SKM-1 treated with dmso at 0.1 percent for 144 hours (cell line): ENCODE measurements around the gene WDFY4.

Source experiments
- DNase-seq: peaks from one replicate; lab custom pipeline; 2025; ENCODE audit not compliant: unreplicated experiment; lab: John Stamatoyannopoulos, UW

WDFY4 gene

DNA sequence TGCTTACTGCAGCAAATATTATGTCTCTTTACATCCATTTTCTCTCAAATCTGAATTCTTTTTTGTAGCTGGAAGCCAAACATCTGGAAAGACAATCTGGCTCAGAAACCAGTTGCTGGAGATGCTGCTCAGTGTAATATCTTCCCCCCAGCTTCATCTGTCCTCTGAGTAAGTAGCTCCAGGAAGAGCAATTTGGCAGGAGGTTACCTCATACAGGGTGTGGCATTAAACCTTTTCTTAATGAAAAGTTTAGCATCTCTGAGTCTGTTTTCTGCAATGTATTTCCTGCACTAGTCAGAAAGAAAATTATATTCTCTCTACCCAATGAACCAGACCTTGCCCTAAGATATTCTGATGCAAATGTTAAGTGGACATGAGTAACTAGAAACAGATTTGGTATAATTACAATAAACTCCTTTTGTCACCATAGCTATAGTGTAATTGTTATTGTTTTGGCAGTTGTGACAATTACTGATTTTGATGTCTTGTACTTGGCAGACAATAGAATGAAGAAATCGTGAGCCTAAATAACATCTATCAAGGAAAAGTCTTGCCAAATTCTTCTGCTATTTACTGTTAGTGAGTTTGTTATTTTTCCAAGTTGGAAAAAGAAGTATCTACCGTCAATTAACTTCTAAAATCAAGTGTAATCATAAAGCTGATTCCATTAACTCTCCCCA is 123.3 kb downstream of the WDFY4 start:
- DNase-seq, result no peak

DNA sequence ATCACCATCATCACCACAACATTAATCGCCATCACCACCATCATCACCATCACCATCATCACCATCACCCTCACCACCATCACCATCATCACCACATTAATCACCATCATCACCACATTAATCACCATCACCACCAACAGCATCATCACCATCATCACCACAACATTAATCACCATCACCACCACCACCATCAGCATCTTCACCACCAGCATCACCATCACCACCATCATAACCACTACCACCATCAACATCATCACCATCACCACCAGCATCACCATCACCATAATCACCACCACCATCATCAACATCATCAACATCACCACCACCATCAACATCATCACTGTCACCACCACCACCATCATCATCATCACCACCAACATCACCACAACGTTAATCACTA is 124.6 kb downstream of the WDFY4 start:
- DNase-seq, result no peak

DNA sequence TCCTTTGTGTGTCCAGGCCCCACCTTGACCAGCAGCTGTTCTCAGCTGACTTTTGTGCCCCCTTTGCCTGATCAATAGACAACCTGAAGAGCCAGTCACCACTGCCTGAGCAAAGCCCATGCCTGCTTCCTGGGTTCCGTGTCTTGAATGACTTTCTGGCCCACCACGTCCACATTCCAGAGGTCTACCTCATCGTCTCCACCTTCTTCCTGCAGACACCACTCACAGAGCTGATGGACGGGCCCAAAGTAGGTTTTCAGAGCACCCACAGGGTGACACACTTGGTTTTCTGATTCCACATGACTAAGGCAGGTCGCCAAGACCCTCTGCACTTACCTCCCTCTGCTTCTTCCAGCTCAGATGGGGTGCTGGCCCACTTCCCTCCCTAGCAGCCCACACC is 126.8 kb downstream of the WDFY4 start:
- DNase-seq, result no peak

DNA sequence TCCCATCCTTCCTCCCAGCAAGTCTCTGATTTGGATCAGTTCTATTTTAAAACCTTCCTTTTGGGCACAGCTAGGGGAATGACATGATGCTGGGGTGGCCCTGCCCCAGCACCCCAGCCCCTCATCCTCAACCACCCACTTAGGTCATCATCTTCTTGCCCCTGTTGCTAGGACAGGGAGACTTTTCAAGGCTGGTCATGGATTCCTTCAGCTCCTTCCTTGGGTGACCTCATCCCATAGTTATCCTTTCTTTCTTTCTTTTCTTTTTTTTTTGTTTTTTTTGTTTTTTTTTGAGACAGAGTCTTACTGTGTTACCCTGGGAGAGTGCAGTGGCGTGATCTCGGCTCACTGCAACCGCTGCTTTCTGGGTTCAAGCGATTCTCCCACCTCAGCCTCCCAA is 127.2 kb downstream of the WDFY4 start:
- no peak for DNase-seq

DNA sequence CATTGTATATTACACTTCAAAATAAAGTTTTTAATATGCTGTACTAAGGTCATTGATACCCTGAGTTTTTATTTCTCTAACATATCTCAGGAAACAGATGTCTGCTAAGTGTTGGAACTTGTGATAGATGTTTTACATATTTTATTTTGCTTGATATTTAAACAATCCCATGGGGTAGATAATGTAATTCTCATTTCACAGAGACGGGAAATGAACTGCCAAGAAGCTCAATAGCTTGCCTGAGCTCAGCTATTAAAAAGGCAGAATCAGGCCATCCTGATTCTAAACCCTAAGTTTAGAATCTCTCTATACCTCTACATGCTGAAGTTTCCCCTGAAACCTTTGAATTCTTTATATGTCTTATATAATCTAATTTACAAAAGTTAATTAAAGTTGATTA is 128.6 kb downstream of the WDFY4 start:
- DNase-seq, result no peak

DNA sequence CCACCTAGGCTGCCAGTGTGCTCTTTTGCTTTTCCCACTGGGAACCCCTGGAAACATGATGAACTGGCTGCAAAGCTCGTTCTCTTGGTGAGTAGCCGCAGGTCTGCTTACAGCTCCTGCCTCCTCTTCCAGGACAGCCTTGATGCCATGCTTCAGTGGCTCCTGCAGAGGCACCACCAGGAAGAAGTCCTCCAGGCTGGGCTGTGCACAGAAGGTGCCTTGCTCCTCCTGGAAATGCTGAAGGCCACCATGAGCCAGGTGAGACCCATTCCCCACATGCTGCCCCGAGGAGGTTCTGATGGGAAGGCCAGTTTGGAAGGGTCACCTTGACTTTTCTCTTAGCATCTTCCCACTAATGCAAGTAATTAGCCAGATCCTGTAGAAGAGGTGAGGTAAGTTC is 129.2 kb downstream of the WDFY4 start:
- DNase-seq, result no peak

DNA sequence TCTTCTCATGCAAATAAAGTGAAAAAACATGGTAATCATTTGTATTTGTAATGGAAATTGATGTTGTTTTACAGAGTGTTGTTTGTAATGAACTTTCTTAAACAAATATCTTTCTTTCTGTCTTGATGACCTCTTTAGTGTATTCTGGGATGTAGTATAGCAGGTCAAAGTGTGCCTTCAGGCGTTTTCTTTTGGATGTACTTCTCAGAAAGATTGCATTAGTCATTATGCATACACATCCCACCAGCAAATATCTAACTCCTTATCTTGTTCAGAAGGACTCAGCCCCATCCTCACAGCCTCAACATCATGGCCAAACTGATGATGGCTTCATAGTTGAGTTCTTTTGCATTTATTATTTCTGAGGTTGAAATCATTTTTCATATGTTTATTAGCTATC is 130.3 kb downstream of the WDFY4 start:
- no peak for DNase-seq

DNA sequence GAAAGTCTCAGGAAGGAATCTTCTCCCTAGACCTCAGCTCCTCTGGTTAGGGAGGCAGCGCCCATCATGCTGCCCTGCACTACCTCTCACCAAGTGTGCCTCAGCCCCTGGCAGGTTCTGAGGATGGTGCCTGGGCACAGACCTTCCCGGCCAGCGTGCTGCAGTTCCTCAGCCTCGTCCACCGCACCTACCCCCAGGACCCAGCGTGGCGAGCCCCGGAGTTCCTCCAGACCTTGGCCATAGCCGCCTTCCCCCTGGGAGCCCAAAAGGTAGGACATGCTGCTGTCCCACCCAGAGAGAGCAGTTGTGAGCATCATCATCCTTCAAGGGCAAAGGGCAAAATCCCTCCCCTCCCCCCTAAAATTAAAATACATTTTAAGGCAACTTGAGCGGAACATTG is 132.5 kb downstream of the WDFY4 start:
- DNase-seq, result no peak

DNA sequence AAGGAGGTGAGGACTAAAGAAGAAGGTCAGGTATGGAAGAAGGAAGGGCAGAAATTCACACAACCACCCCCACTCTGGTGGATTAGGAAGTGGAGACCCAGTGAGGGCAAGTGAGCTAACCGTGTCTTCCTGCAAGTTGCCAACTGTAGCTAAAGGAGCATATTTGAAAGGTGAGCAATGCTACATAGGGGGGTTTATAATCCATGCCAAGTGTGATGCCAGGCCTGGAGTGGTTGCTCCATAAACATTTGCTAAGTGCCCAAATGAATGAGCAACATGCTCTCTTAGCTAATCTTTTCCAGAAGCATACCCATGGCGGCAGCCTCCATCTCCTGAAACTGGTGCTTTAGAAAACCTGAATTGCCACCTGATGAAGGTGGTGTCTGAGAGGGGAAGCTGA is 133.4 kb downstream of the WDFY4 start:
- DNase-seq, result no peak

DNA sequence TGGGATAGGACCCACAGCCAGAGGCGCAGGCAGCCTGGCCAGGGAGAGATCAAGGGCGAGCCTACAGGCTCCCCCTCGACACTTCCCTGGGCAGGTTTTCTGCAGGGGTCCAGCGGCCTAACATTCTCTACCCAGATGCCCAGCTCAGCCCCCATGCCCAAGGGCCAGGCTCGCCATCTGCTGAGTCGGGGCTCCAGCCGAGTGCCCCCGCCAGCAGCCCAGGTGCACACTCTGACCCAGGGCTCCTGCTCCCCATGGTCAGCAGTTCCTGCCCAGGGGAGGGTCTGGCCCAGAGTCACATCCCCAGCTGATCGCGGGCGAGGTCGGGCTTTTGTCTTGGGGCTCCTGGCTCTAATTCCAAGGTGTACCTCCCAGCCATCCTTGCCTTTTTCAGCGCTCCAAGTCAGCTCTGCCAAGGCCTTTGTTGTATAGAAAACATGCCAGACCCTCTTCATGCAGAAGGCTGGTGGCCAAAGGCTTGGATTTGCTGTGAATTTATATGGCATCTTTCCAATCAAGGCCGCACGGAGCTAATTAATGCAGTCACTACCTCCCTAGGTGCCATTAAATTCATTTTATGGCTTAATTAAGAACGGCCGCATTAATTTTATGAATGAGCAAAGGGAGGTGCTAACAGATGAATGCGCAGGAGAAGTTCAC is 134.3 kb downstream of the WDFY4 start:
- DNase-seq, result no peak

DNA sequence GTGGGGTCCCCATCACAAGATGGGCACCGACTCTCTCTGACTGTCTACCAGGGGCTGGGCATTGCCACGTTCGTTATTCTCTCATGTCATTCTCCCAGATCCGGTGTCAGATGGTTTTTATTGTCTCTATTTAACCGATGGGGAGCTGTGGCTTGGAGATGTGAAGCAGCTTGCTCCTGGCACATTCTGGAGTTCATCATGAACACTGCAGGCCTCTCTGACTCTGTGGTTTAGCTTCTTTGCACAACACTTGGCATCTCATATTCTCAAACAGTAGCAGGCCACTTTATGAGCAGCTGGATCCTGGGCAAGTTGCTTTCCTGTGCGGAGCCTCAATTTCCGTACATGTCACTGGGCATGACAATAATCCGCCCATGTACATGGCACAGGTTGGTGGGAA is 135.1 kb downstream of the WDFY4 start:
- no peak for DNase-seq

DNA sequence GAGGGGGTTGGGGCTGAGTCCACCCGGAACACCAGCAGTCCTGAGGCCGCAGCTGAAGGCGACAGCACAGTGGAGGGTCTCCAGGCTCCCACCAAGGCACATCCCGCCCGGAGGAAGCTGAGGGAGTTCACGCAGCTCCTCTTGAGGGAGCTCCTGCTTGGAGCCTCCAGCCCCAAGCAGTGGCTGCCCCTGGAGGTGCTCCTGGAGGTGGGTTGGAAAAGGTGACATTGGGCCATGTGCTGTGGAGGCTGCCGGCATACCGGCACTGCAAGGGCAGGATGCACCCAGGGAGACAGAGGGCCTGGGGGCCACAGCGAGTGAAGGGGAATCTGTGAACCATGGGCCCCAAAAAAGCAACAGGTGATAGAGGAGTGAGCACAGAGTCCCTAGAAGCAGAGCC is 135.6 kb downstream of the WDFY4 start:
- DNase-seq, result no peak

DNA sequence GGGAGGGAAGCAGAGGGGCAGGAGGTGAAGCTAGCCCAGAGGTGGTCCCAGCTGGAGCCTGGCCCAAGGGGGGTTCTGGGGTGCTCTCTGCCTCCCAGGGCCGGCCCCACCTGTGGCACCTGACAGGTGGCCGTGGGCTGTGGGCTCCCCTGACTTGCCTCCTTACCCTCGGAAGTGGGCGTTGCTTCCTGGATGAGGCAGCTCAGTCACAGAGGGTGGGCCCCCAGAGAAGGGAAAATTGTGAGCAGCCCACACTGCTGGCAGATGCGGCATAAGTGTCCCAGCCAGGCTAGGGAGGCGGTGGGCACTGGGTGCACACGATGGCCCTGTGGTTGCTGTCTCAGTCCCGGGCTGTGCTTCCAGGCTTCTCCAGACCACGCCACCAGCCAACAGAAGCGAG is 136.0 kb downstream of the WDFY4 start:
- DNase-seq, result no peak

DNA sequence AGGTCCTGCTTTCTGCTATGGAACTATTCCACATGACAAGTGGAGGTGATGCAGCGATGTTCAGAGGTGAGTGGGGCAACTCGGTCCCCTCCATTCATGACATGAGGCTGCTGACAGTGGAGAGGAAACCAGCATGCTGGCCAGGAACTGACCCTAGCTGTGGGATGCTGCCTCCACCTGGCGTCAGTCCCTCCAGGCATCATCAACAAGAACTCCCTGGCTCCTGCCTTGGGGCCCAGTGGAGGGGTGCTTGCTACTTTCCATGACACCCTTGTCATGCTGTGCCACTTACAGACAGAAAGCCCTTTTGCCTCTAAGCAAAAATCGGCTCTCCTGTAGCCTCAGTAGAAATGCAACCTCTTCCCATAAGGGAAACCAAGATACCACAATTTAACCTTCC is 136.4 kb downstream of the WDFY4 start:
- DNase-seq, result no peak

DNA sequence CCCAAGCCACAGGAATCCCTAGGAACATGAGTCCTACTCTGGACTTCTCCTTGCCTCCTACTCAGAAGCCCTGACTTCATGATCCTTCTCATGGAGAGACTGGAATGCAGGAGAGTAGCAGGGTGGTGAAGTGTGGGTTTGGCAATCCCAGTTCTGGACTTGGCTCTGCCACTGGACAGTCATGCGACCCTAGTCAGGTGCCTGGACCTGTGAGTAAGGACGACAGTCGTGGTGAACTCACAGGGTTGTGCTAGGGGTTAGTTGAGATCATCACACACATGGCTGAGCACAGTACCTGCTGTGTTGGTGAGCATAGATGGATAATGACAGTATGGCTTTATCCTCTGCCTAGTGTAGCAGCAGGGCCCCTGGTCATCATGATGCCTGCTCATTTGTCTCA is 137.0 kb downstream of the WDFY4 start:
- DNase-seq, result no peak

DNA sequence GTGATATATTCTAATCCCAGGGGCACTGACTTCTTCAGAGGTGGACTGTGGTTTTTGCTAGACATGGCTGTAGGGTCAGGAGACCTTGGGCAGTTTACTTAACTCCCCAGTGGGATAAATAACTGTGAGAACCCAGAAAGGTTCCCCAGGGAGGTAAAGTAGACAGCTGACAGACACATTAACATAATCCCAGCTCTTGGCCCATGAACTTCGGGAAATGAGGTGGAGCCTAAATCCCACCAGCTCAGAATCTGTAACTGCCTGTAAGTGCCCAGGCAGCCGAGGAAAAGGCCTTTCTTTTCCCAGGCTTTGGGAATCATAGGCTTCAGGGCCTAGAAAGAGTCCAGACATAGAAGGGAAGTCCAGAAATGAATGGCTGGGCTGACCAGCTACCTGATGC is 149.0 kb downstream of the WDFY4 start:
- no peak for DNase-seq

DNA sequence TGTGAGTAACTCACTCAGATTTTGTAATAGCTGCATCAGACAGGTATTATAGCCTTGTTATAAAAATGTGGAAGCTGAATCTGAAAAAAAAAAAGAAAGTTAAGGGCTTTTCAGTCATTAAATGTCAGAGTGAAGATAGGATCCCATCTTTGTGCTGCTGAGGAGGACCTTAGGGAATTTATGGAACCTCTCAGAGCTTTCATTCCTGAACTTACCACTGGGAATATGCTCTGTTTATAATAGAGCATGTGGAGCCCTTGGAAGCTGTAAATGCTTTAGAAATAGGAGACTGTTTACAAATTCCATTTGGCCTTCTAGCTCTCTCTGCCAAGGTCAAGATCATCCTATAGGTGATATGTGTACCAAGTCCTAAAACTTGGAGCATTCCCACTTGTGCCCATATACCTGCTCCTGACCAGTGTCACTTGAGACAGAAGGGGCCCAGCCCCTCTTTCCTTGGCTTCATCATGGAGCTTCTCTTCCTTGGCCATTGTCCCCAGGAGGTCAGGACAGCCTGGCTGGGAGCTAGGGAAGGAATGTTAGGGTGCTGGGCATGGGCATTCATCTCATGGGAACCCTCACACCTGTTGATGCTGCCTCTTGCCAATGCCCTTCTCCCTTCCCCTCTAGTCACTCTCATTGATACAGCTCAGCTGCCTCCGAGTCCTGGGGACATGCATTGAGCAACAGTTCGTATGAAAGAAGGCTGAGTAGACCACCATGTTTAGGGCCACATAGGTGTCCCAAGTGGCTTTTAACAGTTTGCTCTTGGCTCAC is 149.7 kb downstream of the WDFY4 start:
- DNase-seq, result no peak

DNA sequence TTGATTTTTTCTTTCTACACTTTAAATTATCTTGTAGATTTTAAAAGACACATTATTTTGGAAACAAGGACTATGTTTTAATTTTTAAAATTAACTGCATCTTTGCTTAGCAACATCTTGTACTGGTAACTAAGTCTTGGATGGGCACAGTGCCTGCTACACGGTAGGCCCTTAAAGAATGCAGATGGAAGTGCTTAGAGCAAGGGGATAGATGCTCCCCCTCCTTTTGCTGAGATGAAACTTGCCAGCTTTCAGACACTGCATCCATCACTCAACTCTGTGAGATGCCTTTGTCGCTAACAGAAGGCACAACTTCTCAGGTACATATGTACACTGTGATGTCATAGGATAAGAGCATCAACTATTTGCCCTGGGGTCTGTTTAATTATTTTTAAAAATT is 151.1 kb downstream of the WDFY4 start:
- DNase-seq, result no peak

DNA sequence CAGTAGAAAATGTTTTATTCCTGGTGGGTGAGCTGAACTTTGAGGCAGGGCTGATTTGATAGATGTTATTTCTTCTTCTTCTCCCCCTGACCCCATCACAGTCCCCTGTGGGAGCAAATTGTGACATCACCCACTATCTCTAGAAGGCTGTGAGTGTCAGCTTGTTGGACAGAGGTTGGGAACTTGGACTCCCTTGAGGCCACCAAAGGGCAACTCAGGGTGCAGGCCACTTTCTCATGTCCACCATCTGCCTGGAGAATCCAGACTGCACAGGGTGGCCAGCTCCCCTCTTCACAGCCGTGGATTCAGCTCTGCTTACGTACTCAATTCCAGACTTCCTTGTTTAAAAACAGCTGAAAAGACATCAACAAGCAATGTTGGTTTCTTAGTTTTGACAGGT is 151.9 kb downstream of the WDFY4 start:
- DNase-seq, result no peak

DNA sequence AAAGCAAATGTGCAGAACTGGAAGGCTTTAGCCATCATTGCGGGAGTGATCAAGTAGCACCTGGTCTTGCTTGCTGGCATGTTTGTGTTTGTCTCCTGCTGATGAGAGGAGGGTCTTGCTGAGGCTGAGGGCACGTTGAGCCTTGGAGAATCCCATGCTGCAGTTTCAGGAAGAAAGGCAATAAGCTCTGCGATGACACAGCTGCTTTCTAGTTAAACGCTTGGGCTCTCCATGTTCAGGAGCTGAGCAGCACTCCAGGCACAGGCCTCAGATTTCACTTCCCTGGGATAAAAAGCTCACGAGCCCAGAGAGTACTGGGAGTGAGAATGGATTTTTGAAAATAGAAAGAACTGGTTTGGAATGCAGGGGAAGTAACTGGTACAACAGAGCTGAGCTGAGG is 154.2 kb downstream of the WDFY4 start:
- DNase-seq, result no peak

DNA sequence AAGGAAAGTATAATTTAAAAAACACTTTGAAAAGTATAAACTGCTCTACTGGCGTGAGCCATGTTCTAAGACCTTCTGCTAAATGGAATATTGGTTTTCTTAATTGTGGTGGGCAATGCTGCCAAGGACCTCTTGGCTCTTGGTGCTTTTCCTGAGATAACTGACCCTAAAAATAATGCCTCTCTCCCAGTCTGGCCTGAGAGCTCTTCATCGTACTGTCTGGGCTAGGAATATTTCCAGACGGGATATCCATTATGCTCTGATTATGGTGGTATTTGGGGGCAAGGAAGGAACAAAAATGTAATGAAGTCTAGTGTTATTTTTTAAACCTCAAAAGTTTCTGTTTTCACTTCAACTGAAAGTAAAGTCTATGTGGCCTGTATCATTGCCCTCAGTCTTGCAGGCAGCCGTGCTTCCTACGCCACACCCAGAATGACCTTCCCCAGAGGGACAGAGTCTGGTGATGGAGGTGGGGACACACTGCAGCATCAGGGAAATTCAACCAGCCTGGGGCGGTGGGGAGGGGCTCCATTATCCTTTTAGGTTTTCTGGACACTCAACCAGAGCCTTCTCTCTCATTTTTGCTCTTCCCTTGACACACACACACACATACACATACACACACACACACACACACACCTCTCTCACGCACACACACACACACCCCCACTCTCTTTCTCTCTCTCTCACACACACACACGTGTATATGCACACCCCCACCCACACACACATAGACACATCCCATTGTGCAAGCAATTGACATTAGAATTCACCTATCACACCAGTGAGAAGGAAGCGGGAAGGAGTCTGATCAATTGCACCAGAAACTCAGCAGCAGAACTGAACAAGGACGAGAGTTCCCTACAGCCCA is 155.4 kb downstream of the WDFY4 start:
- DNase-seq, result no peak
